ENCODE results near the gene PRORP. TPM values are rescaled to one million over a fixed set of nuclear protein-coding genes. Genes with fewer than 3 reads are reported as not detected.
A peak's percentile ranks its signal among the peaks of the same experiment; 100 is the strongest.

The PRORP gene
- total and polyA plus RNA-seq, 2 of the 13 experiments (the other 11 are each of a cell fraction or from before 2014, with no cell fraction given): 48.9 to 88.7 TPM

- no peak for TF ChIP-seq GFI1 (CRISPR knock-in tag; IDR thresholded peaks at IDR 0.05; ENCODE audit: borderline replicate concordance)
- no peak for TF ChIP-seq ZFP41 (CRISPR knock-in tag; IDR thresholded peaks at IDR 0.05; ENCODE audit: borderline replicate concordance)
- TF ChIP-seq SPEN (CRISPR knock-in tag; IDR thresholded peaks at IDR 0.05; ENCODE audit: low read depth): no peak
- no peak for TF ChIP-seq ZNF546 (CRISPR knock-in tag; conservative IDR thresholded peaks at IDR 0.05)
- TF ChIP-seq ZNF343 (CRISPR knock-in tag; IDR thresholded peaks at IDR 0.05): no peak
- TF ChIP-seq KDM1A (CRISPR knock-in tag; IDR thresholded peaks at IDR 0.05): 0 out of 2 replicates have a peak, but pooled peaks have one; percentile 46
- peak; percentile 90 for TF ChIP-seq SKI (IDR thresholded peaks at IDR 0.05; ENCODE audit: partially characterized antibody)
- TF ChIP-seq ZNF556 (CRISPR knock-in tag; IDR thresholded peaks at IDR 0.05; ENCODE audit: borderline replicate concordance): no peak
- no peak for TF ChIP-seq ZNF597 (CRISPR knock-in tag; IDR thresholded peaks at IDR 0.05)
- TF ChIP-seq ZNF609 (CRISPR knock-in tag; IDR thresholded peaks at IDR 0.05; ENCODE audit: borderline replicate concordance): peak; percentile 30; the same call in 1 of the 2 replicates
- no peak for TF ChIP-seq BCL3 (CRISPR knock-in tag; IDR thresholded peaks at IDR 0.05)
- no peak for TF ChIP-seq BCLAF1 (IDR thresholded peaks at IDR 0.05)
- TF ChIP-seq ZMYM2 (CRISPR knock-in tag; IDR thresholded peaks at IDR 0.05): peak; percentile 34; the same call in 1 of the 2 replicates
- TF ChIP-seq CEBPZ (IDR thresholded peaks at IDR 0.05; ENCODE audit: low read length): no peak
- no peak for TF ChIP-seq JUND (CRISPR knock-in tag; IDR thresholded peaks at IDR 0.05)
- TF ChIP-seq AHR (CRISPR knock-in tag; IDR thresholded peaks at IDR 0.05): no peak
- no peak for TF ChIP-seq ZNF703 (CRISPR knock-in tag; IDR thresholded peaks at IDR 0.05; ENCODE audit: borderline replicate concordance)
Observed at GRCh38 chr14:35078082-35078481, 44.3 kb upstream of the PRORP start (continued).

All from HepG2 (cell line).